NCI-H2107 treated with DMSO at 0.1 percent for 48 hours (cell line): ENCODE data around the gene CREBL2.
A peak's percentile ranks its signal among the peaks of the same experiment; 100 is the strongest.
"Not testable (repeated sequence)": the region's sequence is repeated elsewhere in the genome, so short reads cannot be mapped to it uniquely, and the experiment has no call there.

Experiments
- DNase-seq: peaks from one replicate; lab custom pipeline; 2025; ENCODE audit not compliant: unreplicated experiment; lab: John Stamatoyannopoulos, UW

Gene CREBL2, protein sequence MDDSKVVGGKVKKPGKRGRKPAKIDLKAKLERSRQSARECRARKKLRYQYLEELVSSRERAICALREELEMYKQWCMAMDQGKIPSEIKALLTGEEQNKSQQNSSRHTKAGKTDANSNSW

DNA sequence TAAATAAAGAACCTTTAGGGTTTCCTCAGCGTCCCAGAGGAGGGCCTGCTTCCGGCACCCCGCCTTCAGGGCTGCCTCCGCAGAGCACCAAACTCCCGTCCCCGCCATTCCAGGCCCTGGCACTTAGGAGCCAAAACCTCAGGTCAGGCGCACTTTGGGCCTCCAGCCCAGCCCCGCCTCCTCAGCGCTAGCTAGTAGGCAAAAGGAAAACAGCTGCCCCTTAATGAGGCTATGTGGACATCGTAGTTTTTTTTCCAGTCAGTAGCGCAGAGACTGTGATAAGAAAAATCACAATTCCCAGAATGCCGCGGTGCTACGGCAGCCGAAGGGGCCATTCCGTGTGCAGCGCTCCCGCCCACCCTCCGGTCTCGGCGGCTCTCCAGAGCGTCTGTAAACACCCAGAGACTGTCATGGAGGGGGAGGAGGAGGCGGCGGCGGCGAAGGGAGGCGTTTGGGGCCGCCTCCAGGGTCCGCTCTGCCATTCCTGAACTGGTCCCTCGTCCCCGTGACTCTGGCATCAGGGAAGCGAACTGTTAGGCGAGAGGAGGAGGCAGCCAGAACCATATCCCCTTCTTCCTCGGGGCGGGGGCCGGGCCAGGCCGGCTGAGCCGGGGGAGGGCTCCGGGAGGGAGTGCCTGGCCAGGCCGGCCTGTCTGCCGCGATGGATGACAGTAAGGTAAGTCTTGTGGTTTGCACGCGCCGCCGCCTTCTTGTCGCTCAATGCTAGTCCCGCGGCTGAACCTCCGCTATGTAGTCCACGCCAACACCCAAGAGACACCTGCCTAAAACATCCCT, at the start of gene CREBL2:
CREBL2 (plus strand) TSS at position 365 of the 795 bp plus-strand sequence; CDS start at position 662, 297 bp downstream.
- peak; percentile 92 for DNase-seq

DNA sequence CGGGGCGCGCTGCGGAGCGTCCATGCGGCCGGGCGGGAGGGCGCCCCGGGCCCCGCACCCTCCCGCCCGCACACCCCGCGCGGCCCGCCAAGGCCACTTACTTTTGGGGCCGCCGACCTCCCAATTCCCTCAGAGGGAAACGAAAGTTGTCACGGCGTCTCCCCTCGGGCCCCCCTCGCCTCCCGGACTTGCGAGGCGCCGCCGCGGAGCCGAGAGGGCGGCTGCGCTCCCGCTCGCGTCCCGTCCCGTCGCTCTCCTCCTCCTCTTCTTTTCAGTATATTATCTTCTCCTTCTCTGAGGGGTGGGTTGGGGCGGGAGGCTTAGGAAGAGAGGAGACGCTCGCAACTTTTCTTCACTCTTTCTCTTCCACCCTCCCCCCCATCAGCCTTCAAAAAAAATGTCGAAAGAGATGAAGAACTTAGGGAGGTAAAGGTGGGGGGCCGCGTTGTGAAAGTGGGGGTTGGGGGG, 49.6 kb upstream of the CREBL2 start:
- DNase-seq = peak; percentile 71

DNA sequence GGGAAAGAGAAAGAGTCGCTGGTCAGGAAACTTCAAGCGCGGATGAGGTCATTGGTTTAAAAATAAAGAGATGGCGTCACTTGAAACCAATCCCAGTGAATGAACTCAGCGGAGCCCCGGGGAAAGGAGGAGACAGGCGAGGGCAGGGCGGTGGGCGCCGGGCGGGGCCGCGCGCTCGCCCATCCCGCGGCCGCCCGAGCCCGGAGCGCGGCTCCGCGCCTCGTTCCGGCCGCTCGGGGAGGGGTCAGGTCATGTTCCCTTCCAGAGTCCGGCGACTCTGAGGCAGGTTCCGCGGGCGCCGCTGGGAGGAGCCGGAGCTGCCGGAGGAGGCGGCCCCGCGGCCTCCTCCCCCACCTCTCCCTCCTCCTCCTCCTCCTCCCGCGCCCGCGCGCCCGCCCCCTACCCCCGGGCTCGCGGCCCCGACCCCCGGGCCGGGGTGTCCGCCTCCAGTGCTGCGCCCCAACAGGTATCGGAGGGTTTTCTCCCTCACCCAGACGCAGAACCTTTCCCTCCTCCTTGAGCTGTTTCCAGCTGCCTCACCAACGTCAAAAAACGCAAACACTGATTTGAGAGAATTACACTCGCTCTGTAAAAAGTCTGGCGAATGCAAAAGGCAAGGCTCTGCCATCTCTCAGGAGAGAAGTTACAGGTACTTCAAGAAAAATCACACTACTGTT, 49.0 kb upstream of the CREBL2 start, which contains the start of gene DUSP16:
DUSP16 (minus strand) TSS at position 279 of the 677 bp plus-strand sequence. CDS start 41,765 bp downstream, outside the sequence.
- peak; percentile 86 for DNase-seq

DNA sequence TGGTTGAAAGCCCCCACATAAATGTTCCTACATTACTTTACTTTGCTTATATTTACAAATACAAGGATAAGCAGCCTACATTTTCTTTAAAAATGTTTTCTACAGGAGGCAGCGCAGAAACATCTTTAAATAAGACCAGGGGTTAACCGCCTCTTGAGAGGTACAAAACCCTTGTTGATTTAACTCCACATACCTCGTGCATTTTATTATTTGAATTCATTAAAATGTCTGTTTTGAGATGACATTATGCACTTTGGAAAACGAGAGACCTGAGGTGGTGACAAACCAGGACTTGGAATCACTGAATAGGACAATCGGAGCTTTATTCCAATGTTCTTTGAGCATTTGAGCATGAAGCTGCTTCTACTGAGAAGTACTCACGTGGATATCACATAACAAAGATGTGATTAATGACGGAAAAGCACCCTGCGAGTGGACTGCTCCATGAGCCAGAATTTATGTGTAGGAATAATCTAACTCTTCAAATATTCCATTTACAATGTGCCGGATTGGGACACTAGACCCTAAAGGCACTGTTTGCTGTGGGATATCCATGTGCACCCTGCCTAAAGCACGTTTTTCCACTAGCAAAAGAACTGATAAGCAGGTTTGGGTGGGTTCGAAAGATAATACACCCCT, 48.3 kb upstream of the CREBL2 start:
- peak; percentile 51 for DNase-seq

DNA sequence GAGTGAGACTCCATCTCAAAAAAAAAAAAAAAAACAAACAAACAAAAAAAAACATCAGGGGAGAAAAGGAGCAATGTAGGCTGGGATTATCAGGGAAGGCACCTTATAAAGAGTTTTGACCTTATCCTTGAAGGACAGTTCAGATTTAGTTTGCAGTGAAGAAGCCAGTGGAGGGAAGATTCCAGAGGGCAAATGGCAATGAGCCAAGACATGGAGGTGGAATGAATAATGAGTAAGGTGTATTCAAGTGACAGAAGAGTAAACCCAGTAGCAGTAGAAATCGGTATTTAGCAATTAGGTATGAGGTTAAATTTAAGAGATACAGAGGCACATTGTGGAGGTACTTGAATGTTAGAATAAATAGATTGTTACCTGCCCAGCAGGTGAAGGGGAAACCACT, 46.8 kb upstream of the CREBL2 start:
- DNase-seq = no peak

DNA sequence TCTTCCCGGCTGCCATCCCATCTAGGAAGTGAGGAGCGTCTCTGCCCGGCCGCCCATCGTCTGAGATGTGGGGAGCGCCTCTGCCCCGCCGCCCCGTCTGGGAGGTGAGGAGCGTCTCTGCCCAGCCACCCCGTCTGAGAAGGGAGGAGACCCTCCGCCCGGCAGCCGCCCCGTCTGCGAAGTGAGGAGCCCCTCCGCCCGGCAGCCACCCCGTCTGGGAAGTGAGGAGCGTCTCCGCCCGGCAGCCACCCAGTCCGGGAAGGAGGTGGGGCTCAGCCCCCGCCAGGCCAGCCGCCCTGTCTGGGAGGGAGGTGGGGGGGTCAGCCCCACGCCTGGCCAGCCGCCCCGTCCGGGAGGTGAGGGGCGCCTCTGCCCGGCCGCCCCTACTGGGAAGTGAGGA, 45.7 kb upstream of the CREBL2 start:
- not testable (repeated sequence) for DNase-seq

DNA sequence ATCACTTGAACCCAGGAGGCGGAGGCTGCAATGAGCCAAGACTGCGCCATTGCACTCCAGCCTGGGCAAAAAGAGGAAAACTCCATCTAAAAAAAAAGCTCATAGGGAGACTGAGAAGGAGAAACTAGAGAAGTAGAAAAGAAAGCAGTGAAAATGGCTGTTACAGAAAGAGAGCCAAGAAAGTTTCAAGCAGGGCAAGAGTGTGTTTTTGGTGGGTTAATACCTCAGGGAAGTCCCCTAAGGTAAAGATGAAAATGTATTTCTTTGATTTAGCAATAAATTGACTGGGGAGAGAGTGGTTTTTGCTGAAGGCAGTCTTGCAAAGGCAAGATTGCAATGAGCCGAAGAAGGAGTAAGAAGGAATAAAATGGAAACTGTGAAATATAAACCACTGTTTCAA, 39.0 kb upstream of the CREBL2 start:
- no peak for DNase-seq

DNA sequence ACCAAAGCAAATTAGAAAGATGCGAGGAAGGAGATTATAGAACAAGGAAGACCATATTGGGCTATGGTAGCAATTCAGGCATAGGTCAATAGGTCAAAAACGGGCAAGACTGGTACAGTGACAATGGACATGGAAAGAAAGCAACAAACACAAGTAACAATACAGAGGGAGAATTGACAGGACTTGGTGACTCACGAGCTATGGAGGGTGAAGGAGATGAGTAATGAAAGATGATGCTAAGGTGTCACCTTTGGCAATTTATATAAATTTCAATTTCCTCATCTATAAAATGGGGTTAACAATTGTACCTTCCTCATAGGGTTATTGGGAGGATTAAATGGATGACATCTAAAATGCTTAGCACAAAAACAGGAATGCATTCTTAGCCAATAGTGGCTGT, 33.9 kb upstream of the CREBL2 start:
- DNase-seq = no peak

DNA sequence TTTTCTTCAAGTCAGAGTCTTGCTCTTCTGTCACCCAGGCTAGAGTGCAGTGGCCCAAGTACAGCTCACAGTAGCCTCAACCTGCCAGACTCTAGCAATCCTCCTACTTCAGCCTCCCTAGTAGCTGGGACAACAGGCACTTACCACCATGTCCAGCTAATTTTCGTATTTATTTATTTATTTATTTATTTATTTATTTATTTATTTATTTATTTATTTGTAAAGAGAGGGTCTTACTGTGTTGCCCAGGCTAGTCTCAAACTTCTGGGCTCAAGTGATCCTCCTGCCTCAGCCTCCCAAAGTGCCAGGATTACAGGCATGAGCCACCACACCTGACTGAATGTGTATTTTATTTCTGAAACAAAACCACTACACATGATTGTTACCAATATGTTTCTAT, 31.0 kb upstream of the CREBL2 start:
- DNase-seq = not testable (repeated sequence)

DNA sequence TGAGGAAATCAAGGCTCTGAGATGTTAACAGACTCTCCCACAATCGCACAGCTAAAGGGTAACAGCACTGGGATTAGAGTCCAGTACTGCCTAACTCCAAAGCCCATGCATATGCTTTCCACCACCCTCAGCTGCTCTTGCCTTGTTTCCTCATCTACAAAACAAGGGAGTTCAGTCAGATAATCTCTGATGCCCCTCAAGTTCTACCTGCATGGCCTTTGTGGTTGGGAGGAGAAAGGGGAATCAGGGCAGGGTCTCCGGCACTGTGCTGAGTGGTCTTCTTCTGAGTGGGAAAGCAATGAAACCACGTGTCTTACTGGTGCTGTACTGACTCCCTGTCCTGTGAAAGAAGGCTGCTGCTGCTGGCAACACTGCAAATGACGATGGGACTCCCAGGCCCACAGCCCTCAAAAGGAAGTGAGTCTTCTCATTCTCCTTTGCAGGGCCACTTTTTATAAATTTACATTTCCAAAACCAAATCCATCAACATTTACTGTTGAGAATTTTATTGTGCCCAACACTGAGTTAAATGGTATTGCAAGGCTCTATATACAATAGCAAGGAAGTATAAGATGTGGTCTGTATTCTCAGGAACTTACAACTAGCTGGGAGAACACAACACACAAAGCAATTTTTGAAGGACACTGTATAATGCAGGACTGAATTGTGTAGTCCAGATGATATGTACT, 29.3 kb upstream of the CREBL2 start:
- no peak for DNase-seq

DNA sequence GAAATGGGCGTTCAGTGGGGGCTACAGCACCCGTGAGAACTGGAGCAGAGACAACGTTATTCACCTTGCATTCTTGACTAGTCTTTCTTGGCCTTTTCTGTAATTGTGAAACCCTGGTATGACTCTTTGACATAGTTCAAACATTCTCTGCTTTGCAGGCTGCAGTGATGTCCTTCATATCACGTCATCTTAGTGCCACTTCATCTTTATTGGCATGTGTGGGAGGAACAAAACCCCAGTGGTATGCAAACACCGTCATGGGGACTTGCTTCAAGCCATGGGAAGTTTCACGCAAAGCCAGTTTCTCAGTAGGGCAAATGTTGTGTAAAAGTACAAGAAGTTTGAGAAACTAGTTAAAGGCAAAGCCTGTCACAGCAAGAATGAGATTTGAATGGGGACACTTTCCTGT, 28.8 kb upstream of the CREBL2 start:
- DNase-seq = no peak

DNA sequence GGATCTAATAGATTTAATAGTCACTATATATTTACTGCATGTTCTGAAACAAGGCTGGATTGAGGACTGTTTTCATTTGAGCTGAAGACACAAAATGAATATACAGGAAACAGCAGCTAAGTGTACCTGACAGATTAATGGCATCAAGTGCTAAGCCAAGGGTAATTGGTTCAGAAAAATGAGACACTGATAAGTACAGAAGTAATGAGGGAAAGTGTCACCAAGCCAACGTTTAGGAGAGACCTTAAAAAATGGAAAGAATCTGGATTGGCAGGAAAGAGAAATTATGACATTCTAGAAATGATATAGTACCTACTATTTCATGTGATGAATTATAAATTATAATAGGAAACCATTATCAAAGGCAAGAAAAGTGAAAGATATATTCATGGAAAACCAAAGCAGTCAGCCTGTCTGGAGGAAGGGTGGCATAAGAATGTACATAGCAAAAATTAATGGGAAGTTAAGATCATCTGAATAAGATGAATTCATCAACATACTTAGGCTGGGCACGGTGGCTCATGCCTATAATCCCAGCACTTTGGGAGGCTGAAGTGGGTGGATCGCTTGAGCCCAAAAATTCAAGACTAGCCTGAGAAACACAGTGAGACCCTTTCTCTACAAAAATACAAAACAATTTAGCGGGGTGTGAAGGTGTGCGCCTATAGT, 28.0 kb upstream of the CREBL2 start:
- DNase-seq = no peak

DNA sequence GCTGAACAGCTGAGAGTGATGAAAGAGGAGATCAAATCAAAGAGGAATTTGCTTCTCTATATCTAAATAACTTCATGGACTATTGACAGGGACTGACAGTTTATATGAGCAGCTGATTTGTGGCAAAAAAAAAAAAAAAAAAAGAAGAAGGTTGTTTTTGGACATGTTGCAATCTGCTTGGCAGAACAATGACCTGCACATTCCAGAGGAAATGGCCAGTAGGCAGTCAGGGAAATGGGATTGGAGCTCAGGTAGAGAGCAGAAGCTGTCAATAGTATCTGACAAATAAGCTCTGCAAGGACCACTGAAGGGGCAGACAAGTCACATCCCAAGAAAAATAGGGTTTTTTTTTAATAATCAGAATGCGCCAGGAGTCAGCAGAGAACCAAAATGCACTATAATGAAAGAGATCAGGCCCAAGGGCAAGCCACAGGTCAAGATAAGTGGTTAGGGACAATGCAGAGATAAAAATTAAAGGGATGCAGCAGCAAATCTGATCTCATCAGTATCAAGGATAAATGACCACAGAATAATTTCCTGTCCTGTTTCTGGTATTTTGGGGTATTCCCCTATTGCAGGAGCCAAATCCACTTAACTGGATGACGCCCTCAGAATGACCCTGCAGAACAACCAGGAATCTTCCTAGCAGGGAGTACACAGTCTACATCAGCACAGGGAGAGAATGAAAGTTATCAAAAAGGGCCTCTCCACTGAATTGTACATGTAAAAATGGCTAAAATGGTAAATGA, 26.4 kb upstream of the CREBL2 start:
- DNase-seq = no peak

DNA sequence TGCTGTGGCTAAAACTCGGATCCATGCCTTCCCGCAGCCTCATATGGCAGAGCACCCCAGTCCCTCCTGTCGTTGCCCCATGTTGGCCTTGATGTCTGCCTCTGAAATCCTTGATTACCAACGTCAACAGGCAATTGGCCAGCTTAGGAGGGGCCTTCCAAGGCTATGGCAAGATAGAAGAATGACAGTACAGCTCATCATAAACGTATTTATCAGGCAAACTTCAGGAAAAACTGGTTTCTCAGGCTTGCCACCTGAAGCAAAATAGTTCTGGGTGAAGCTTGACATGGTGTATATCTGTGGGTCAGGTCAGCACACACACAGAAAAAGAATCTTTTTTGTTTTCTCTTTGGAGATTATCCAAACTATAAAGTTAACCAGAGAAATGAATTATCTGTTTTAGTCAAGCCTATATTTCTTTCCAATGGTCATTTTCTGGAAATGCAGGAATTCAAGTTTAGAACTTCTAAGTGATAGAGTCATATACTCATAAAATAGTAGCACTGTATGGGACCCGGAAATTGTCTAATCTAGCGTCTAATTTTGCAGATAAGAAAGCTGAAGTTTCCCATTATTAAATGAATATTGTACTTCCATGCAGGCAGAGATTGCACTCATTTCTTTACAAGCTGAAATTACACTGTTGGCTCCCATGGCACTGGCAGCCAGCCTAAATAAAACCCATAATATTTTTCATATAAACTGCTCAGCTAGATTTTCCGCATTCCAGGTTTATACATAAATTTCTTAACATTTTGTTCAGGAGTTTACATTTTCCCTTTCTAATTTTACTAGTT, 24.6 kb upstream of the CREBL2 start:
- DNase-seq = no peak

DNA sequence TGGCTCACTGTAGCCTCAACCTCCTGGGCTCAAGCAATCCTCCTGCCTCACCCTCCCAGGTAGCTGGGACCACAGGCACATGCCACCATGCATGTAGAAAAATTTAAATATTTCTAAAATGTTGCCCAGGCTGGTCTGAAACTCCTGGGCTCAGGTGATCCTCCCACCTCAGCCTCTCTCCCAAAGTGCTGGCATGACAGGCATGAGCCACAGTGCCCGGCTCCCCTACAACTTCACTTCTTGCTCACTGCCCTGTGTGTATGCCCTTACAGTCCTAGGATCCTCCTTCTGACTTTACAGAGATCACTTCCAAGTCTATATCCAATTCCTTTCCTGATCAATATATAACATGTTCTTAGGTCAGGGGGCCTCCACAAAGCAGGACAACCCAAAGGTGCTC, 23.8 kb upstream of the CREBL2 start:
- no peak for DNase-seq

DNA sequence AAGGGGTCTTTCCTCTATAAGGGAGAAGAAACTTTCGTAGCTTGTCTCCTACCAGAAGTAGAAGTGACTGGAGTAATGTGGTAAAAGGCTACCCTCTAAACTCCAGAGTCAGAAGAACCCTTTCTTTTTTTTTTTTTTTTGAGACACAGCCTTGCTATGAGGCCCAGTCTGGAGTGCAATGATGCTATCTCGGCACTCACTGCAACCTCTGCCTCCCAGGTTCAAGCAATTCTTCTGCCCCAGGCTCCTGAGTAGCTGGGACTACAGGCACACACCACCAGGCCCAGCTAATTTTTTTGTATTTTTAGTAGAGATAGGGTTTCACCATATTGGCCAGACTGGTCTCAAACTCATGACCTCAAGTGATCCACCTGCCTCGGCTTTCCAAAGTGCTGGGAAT, 23.2 kb upstream of the CREBL2 start:
- DNase-seq = not testable (repeated sequence)

DNA sequence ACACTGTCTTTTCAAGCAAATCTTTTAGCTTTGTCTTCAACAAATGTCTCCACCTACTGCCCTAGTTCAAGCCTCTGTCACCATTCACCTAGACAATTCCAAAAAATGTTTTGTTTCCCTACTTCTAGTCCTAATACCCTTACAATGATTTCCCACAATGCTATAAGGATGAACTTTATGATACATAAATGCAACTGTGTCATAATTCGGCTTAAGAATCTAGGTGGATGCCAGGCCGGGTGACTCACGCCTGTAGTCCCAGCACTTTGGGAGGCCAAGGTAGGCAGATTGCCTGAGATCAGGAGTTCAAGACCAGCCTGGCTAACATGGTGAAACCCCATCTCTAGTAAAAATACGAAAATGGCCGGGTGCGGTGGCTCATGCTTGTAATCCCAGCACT, 20.7 kb upstream of the CREBL2 start:
- DNase-seq = no peak

DNA sequence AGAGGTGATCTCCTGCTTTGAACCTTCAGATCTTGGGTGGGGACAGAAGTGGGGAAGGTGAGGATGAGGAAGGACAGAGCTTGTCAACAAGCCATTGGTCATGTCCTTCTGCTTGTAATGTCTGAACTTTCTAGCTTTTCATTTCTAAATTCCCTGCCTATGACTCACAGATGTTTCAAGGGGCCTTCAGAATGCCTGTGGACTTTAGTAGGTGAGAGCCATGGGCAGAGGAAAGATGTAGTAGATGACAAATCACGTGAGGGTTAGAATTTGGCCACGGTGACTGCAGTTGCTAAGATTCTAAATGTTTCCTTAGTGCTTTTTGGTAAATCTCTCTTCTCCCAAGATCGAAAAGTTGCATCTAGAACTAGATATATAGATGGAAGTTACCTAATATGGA, 18.7 kb upstream of the CREBL2 start:
- no peak for DNase-seq

DNA sequence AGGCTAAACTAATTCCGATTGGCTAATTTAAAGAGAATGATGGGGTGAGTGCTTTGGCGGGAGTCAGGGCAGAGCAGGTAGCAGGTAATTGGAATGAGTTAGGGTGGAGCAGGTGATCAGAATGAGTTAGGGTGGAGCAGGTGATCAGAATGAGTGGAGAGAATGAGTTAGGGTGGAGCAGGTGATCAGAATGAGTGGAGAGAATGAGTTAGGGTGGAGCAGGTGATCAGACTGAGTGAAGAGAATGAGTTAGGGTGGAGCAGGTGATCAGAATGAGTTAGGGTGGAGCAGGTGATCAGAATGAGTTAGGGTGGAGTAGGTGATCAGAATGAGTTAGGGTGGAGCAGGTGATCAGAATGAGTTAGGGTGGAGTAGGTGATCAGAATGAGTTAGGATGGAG, 15.7 kb upstream of the CREBL2 start:
- DNase-seq = not testable (repeated sequence)
